ENCODE measurements around the gene DCBLD2.

DNA sequence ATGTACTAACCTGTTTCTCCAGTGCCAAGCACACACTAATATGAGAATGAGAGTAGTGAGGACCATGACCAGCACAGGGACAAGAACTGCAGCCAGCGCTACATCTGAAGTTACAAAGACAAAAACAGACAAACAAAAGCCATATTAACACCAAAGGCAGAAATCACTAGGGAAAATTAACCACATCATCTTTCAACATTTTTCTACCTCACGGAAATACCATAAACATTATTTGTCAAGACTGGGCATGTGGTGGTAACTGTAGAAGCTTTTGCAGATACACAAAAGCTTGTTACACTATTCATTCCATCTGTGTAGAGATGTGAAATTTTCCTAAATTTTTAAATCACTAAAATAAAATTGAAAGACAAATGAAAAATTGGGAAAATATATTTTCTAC is 93.4 kb downstream of the DCBLD2 start:
- TF ChIP-seq, protein P1, sequence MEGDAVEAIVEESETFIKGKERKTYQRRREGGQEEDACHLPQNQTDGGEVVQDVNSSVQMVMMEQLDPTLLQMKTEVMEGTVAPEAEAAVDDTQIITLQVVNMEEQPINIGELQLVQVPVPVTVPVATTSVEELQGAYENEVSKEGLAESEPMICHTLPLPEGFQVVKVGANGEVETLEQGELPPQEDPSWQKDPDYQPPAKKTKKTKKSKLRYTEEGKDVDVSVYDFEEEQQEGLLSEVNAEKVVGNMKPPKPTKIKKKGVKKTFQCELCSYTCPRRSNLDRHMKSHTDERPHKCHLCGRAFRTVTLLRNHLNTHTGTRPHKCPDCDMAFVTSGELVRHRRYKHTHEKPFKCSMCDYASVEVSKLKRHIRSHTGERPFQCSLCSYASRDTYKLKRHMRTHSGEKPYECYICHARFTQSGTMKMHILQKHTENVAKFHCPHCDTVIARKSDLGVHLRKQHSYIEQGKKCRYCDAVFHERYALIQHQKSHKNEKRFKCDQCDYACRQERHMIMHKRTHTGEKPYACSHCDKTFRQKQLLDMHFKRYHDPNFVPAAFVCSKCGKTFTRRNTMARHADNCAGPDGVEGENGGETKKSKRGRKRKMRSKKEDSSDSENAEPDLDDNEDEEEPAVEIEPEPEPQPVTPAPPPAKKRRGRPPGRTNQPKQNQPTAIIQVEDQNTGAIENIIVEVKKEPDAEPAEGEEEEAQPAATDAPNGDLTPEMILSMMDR (IDR thresholded peaks at IDR 0.05) = no peak
- TF ChIP-seq POLR2A (IDR thresholded peaks at IDR 0.05) = no peak

Measured in heart left ventricle (tissue), 13 donors.